Gastrocnemius medialis (tissue), 4 donors: ENCODE measurements around the gene STX11. TPM values are rescaled to one million over a fixed set of nuclear protein-coding genes. Genes with fewer than 3 reads are reported as not detected.

Experiments used
- ATAC-seq, 2 donors: fragments of 150-250 bp; one replicate each; pipeline ENCODE4 v1.9.1; 2016
- DNase-seq, 2 donors: peaks; one replicate each; pipeline ENCODE4 v3.0.0-alpha.2; 2019
- H3K27ac ChIP-seq, 4 donors: fragments of 200-600 bp; sonication (generic); 1 replicate in 1 of 4; 2 replicates in 3 of 4; pipeline ENCODE4 v1.5.1; 2016 to 2018; ENCODE audit warnings: mild to moderate bottlenecking in 2 of 4, moderate library complexity in 1 of 4
- H3K27me3 ChIP-seq, 3 donors: fragments of 200-600 bp; sonication (generic) in 2 of 3; 1 replicate in 1 of 3; 2 replicates in 2 of 3; pipeline versions ENCODE4 v1.5.1 to v1.6.0; 2016 to 2019; ENCODE audit warnings: mild to moderate bottlenecking in 1 of 3, moderate library complexity in 1 of 3
- H3K36me3 ChIP-seq, 2 donors: fragments of 200-600 bp; sonication (generic) in 1 of 2; one replicate each; pipeline ENCODE4 v1.5.1; 2017 to 2018
- H3K4me1 ChIP-seq, 2 donors: fragments of 200-600 bp; sonication (generic) in 1 of 2; one replicate each; pipeline ENCODE4 v1.5.1; 2016 to 2017; ENCODE audit warnings: mild to moderate bottlenecking in 2 of 2
- H3K4me3 ChIP-seq, 4 donors: fragments of 200-600 bp; sonication (generic) in 3 of 4; 1 replicate in 1 of 4; 2 replicates in 3 of 4; pipeline ENCODE4 v1.5.1; 2016 to 2019; ENCODE audit warnings: mild to moderate bottlenecking in 2 of 4
- H3K9me3 ChIP-seq, 3 donors: fragments of 200-600 bp; sonication (generic) in 2 of 3; 1 replicate in 1 of 3; 2 replicates in 2 of 3; pipeline ENCODE4 v1.5.1; 2016 to 2019
- CTCF ChIP-seq, 5 experiments: fragments of 450-650 bp in 3 of 5; fragments of 200-600 bp in 2 of 5; sonication (generic) in 2 of 5; IDR thresholded peaks in 4 of 5; conservative IDR thresholded peaks in 1 of 5; 1 replicate in 4 of 5; 2 replicates in 1 of 5; pipeline ENCODE4 v1.5.1; 2016 to 2019; ENCODE audit warnings: antibody characterized with exemption in 5 of 5, mild to moderate bottlenecking in 3 of 5, moderate library complexity in 3 of 5
- POLR2A ChIP-seq, 2 donors: fragments of 450-650 bp; IDR thresholded peaks; one replicate each; pipeline ENCODE4 v1.6.1; 2017; ENCODE audit warnings: antibody characterized with exemption in 2 of 2, mild to moderate bottlenecking in 2 of 2, moderate library complexity in 2 of 2
- in situ Hi-C, 4 donors: fragments of 200-750 bp; cut with MboI; loops; one replicate each; pipeline versions ENCODE4 v1.15.0 to v1.8.0; 2017; ENCODE audit warnings: low sequenced_read_pairs in 4 of 4
- intact Hi-C: fragments of 100-400 bp; cut with DNase I; formaldehyde crosslinking; loops from one replicate; pipeline ENCODE4 v1.15.1; 2023; ENCODE audit warnings: low total_unique reads
- total RNA-seq, 4 donors: library from RNA; depleted of rRNA; stranded (reverse); fragments of >200 nt; gene quantifications; one replicate each; pipeline versions ENCODE4 v1.1.0 to v1.2.3, GENCODE V29; 2016

The STX11 gene
- total RNA-seq, 4 donors from 2014 or later: 2.0 to 5.2 (median 4.3) TPM

- no peak for ATAC-seq
- no peaks in the 10 kb centered on the region for H3K4me1 ChIP-seq
These were observed 44.1 kb upstream of the STX11 start for GRCh38 chr6:144106206-144106605.

GRCh38 chr6:144110210-144110609, 40.1 kb upstream of the STX11 start:
- no peak for ATAC-seq
- TF ChIP-seq POLR2A (IDR thresholded peaks at IDR 0.05) (no peak), CTCF (IDR thresholded peaks at IDR 0.05 in 4 of 5, conservative IDR thresholded peaks at IDR 0.05 in 1 of 5) (no peak)
- in situ Hi-C loops: no loop called here
- Histone ChIP-seq H3K36me3 (no peaks in the 10 kb centered on the region), H3K4me3 (no peak overlapping the region), H3K4me1 (no peaks in the 10 kb centered on the region), H3K27me3 (no peaks in the 10 kb centered on the region), H3K9me3 (no peaks in the 10 kb centered on the region), H3K27ac (no peak overlapping the region)
- no peak for DNase-seq
- intact Hi-C loops: no loop called here

More at GRCh38 chr6:144106206-144106605, 44.1 kb upstream of the STX11 start:
- no peak for DNase-seq
- no peaks in the 10 kb centered on the region for H3K9me3 ChIP-seq
- intact Hi-C loops: loop anchor here (5.0 kb wide), 1 partner anchor 41 kb away; no protein-coding TSS in a partner anchor
- no peaks in the 10 kb centered on the region for H3K36me3 ChIP-seq
- H3K27me3 ChIP-seq: no peaks in the 10 kb centered on the region
- TF ChIP-seq CTCF (IDR thresholded peaks at IDR 0.05 in 4 of 5, conservative IDR thresholded peaks at IDR 0.05 in 1 of 5) (no peak), POLR2A (IDR thresholded peaks at IDR 0.05) (no peak)
- in situ Hi-C loops: loop anchor here in 2 of 4 donors (5.0 to 10.0 kb wide), 3 partner anchors 109 to 379 kb away; no protein-coding TSS in a partner anchor
- no peak overlapping the region for H3K4me3 ChIP-seq
- no peak overlapping the region for H3K27ac ChIP-seq

- in situ Hi-C loops: no loop called here
These were observed 37.0 kb upstream of the STX11 start for GRCh38 chr6:144113366-144113765.

DNA sequence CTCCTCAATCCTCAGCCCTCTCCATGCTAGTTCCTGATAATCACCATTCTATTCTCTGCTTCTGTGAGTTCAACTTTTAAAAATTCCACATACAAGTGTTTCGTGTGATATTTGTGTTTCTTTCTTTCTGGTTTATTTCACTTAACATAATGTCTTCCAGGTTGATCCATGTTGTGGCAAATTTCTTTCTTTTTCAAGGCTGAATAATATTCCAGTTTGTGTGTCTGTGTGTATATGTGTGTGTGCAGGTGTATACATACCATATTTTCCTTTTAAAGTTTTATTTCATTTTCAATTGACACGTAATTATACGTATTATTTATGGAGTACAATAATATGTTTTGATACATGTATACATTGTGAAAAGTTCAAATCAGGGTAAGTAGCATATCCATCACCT, 35.1 kb upstream of the STX11 start:
- ATAC-seq: no peak
- no peak for DNase-seq
- H3K27ac ChIP-seq: no peak overlapping the region
- no peaks in the 10 kb centered on the region for H3K27me3 ChIP-seq
- H3K4me3 ChIP-seq: no peak overlapping the region
- in situ Hi-C loops: no loop called here
- intact Hi-C loops: no loop called here
- TF ChIP-seq POLR2A (IDR thresholded peaks at IDR 0.05) (no peak), CTCF (IDR thresholded peaks at IDR 0.05 in 4 of 5, conservative IDR thresholded peaks at IDR 0.05 in 1 of 5) (no peak)
- no peaks in the 10 kb centered on the region for H3K4me1 ChIP-seq
- H3K36me3 ChIP-seq: no peaks in the 10 kb centered on the region
- no peaks in the 10 kb centered on the region for H3K9me3 ChIP-seq

More at GRCh38 chr6:144113366-144113765, 37.0 kb upstream of the STX11 start:
- DNase-seq: no peak
- Histone ChIP-seq H3K4me1 (no peaks in the 10 kb centered on the region), H3K36me3 (no peaks in the 10 kb centered on the region), H3K27ac (no peak overlapping the region), H3K4me3 (no peak overlapping the region), H3K27me3 (no peaks in the 10 kb centered on the region), H3K9me3 (no peaks in the 10 kb centered on the region)
- intact Hi-C loops: no loop called here
- ATAC-seq: no peak
- TF ChIP-seq CTCF (IDR thresholded peaks at IDR 0.05 in 4 of 5, conservative IDR thresholded peaks at IDR 0.05 in 1 of 5) (no peak), POLR2A (IDR thresholded peaks at IDR 0.05) (no peak)

- TF ChIP-seq CTCF (IDR thresholded peaks at IDR 0.05 in 4 of 5, conservative IDR thresholded peaks at IDR 0.05 in 1 of 5) (no peak), POLR2A (IDR thresholded peaks at IDR 0.05) (no peak)
- H3K27ac ChIP-seq: no peak overlapping the region
- ATAC-seq (no peak), DNase-seq (no peak)
- H3K27me3 ChIP-seq: no peaks in the 10 kb centered on the region
- H3K4me3 ChIP-seq: no peak overlapping the region
- in situ Hi-C loops: no loop called here
- no peaks in the 10 kb centered on the region for H3K4me1 ChIP-seq
- no peaks in the 10 kb centered on the region for H3K9me3 ChIP-seq
- H3K36me3 ChIP-seq: no peaks in the 10 kb centered on the region
- intact Hi-C loops: no loop called here
These were observed 30.9 kb upstream of the STX11 start for GRCh38 chr6:144119376-144119775.
